Measurements from ENCODE around the gene PRRT2.

PRRT2 gene

DNA sequence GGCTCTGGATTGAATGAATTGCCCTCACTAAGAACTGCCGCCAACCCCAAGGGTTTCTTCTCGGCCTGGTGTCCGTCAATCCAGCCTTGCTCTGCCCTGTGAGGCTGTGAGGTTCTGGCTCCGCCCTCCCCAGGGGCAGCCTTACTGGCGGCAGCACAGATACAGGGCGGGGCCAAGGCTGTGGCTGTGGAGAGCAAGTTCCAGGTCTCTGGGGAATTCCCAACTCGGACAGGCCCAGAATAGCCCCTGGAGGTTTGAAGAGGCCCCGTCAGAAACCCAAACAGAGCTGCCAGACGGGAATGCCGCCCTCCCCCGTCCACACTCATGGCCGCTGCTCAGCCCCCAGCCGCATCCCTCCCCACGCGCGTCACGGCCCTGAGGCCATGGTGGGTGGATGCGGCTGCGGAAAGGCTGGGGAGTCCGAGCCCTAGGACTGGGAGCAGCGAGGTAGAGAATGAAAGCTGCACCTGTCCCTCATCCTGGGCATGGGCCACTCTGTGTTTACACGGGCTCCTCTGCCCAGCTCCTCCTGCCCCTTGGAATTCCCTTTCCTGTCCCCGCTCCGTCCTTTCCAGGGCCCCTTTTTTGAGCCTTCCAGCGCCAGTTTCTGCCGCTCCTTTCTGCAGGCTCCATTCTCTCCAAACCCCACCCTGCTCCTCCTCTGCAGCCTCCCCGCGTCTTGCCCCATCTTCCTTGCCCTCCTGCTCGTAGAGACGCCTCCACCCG is 660 bp upstream of the PRRT2 start:
- DNase-seq (ENCODE audit: extremely low read depth, low read depth) = peak; percentile 94
- TF ChIP-seq, protein P1, sequence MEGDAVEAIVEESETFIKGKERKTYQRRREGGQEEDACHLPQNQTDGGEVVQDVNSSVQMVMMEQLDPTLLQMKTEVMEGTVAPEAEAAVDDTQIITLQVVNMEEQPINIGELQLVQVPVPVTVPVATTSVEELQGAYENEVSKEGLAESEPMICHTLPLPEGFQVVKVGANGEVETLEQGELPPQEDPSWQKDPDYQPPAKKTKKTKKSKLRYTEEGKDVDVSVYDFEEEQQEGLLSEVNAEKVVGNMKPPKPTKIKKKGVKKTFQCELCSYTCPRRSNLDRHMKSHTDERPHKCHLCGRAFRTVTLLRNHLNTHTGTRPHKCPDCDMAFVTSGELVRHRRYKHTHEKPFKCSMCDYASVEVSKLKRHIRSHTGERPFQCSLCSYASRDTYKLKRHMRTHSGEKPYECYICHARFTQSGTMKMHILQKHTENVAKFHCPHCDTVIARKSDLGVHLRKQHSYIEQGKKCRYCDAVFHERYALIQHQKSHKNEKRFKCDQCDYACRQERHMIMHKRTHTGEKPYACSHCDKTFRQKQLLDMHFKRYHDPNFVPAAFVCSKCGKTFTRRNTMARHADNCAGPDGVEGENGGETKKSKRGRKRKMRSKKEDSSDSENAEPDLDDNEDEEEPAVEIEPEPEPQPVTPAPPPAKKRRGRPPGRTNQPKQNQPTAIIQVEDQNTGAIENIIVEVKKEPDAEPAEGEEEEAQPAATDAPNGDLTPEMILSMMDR (IDR thresholded peaks at IDR 0.05; ENCODE audit: low read depth, low read length) = no peak

DNA sequence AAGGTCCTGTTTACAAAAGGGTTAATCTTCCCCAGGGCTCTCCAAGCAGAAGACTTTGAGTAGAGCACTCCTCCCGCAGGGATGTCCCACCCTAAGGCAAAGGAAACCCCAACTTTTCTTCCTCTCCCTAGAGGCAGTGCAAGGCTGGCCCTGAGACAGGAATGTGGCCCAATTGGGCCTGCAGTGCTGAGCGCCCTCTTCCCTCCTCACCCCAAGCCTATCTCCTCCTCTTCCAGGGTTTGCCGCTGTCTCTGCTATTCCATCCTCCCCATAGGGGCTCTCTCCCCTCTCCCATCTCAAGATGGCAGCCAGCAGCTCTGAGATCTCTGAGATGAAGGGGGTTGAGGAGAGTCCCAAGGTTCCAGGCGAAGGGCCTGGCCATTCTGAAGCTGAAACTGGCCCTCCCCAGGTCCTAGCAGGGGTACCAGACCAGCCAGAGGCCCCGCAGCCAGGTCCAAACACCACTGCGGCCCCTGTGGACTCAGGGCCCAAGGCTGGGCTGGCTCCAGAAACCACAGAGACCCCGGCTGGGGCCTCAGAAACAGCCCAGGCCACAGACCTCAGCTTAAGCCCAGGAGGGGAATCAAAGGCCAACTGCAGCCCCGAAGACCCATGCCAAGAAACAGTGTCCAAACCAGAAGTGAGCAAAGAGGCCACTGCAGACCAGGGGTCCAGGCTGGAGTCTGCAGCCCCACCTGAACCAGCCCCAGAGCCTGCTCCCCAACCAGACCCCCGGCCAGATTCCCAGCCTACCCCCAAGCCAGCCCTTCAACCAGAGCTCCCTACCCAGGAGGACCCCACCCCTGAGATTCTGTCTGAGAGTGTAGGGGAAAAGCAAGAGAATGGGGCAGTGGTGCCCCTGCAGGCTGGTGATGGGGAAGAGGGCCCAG is 1.0 kb downstream of the PRRT2 start:
- TF ChIP-seq, protein P1 (IDR thresholded peaks at IDR 0.05; ENCODE audit: low read depth, low read length) = no peak
- DNase-seq (ENCODE audit: extremely low read depth, low read depth) = no peak

DNA sequence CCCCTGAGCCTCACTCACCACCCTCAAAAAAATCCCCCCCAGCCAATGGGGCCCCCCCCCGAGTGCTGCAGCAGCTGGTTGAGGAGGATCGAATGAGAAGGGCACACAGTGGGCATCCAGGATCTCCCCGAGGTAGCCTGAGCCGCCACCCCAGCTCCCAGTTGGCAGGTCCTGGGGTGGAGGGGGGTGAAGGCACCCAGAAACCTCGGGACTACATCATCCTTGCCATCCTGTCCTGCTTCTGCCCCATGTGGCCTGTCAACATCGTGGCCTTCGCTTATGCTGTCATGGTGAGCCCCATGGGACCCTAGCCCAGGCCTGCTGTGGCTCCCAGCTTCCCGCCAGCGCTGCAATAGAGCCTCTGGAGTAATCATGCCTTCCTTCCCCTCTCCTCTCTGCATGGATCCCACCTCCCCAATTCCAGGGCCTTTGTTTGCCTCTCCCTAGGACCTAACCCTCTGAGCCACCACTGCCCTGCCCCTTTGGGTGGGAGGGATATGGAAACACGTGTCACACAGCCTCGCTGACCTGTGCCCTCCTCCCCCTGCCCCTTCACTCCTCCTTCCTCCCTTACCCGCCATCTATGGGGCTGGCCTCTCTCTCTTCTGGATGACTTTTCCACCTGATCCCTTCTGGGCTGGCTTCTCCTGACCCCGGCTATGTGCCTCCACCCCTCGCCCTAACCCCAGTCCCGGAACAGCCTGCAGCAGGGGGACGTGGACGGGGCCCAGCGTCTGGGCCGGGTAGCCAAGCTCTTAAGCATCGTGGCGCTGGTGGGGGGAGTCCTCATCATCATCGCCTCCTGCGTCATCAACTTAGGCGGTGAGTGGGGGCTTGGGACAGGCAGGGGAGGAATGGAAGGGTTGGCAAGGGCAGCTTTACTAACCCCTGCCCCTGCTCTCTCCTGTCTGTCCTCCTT is 1.9 kb downstream of the PRRT2 start:
- DNase-seq (ENCODE audit: extremely low read depth, low read depth) = no peak

DNA sequence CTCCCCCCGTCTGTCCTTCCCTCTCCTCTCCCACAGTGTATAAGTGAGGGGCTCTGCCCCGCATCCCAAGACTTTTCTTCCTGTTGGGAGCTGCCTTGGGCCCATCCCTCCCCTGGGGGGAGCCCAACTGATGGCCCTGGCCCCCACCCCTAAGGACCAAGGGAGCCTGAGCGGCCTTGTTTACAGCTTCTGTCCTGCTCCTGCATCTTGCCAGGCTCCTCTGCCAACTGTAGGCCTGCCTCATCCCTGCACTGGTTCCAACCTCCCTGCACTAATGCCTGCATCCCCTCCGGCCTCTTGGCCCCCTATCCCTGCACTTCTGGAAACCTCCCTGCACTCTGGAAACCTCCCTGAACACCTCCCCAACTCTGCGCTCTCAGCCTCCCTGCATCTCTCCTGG is 2.6 kb downstream of the PRRT2 start:
- no peak for DNase-seq (ENCODE audit: extremely low read depth, low read depth)
- TF ChIP-seq, protein P1 (IDR thresholded peaks at IDR 0.05; ENCODE audit: low read depth, low read length) = no peak

More for the DNA sequence above, 1.9 kb downstream of the PRRT2 start:
- TF ChIP-seq, protein P1 (IDR thresholded peaks at IDR 0.05; ENCODE audit: low read depth, low read length) = no peak

DNA sequence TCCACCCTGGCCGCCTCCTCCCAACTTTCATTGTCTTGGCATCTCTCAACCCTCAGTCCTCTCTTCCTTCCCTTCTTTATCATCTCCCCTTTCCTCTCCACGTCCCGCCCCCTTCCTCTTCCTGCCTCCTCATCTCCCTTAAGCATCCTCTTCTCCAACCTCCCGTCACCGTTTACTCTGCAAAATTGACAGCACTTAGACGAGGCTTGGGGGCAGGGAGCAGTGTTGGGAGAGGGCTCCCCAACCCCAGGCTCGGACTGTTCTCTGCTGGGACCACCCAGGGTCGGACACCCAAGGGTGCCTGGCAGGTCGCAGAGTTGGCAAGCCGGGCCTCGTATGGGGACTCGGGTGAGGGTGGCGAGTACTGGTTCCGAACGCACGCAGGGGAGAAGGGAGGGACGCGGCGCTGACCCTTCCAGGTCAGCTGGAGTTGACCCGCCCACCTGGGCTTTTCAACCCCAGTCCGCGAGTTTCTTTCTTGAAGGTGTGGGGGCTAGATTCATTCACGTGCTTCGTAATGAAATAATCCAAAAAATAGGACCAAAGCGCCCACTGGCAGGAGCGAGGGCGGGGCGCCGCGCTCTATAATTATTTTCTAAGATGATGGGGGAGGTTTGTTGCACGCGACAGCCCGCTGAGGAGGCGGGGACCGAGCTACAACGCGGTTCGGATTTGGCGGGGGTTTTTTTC is 3.2 kb downstream of the PRRT2 start:
- TF ChIP-seq, protein P1 (IDR thresholded peaks at IDR 0.05; ENCODE audit: low read depth, low read length) = no peak
- DNase-seq (ENCODE audit: extremely low read depth, low read depth) = no peak

DNA sequence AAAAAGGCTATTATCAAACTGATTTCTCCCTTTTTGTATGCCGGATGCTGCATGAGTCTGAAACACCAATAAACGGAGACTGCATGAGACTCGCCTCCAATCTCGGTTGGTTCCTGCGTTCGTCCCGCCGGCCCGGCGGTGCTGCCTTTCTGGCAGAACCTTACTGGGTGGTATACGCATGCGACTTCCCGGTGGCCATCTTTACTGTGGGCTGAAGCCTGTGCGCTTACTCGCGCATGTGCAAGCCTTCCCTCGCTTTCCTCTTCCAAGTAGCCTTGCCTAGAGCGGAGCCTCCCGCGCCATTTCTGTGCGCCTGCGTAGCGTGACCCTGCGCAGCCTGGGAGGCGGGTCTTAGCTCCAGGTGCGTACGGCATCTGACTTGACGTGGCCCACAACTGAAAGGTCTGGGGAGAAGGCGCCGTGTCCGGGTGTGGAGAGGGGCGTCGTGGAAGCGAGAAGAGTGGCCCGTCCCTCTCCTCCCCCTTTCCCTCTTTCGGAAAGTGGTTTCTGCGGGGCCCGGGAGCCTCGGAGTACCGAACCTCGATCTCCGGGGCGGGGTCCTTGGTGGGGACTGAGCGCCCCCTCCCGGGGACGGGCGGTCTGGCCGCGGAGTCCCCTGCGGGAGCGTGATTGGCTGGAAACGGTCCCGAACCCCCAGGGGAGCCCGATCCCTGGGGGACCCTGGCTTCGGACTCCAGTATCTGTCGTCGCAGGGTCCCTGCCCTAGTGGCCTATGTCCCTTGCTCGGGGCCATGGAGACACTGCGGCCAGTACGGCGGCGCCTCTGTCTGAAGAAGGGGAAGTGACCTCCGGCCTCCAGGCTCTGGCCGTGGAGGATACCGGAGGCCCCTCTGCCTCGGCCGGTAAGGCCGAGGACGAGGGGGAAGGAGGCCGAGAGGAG is 4.0 kb downstream of the PRRT2 start, which contains the start of gene PAGR1:
PAGR1 (plus strand) TSS at position 360 of the 901 bp plus-strand sequence; CDS start at position 734, 374 bp downstream.
- TF ChIP-seq, protein P1 (IDR thresholded peaks at IDR 0.05; ENCODE audit: low read depth, low read length) = peak; percentile 85
- DNase-seq (ENCODE audit: extremely low read depth, low read depth) = peak; percentile 99

Measured in AG09319 (cell line).